Kidney (tissue), 14 donors: ENCODE measurements around the gene PTPRU. TPM values are rescaled to one million over a fixed set of nuclear protein-coding genes. Genes with fewer than 3 reads are reported as not detected.

Experiments used
- DNase-seq, 5 donors: peaks; one replicate each; pipeline ENCODE4 v3.0.0-alpha.2; 2013 to 2020
- FAIRE-seq: peaks from 2 replicates; lab custom pipeline; 2012; peaks lifted over from hg19 to GRCh38; lab: Jason Lieb, UNC
- H3K27ac ChIP-seq, 2 donors: one replicate each; pipeline ENCODE4 v1.7.0; 2013; ENCODE audit warnings: low read depth in 2 of 2, low read length in 2 of 2, inconsistent platforms in 1 of 2
- H3K27me3 ChIP-seq: one replicate; pipeline ENCODE4 v1.7.1; 2013; ENCODE audit warnings: low read length, inconsistent platforms; ENCODE audit not compliant: control insufficient read depth, insufficient read depth
- H3K36me3 ChIP-seq, 3 donors: one replicate each; pipeline versions ENCODE4 v1.7.0 to v1.7.1; 2013; ENCODE audit warnings: low read length in 3 of 3, control low read depth in 1 of 3, inconsistent platforms in 1 of 3; ENCODE audit not compliant: insufficient read depth in 3 of 3, control insufficient read depth in 2 of 3
- H3K4me1 ChIP-seq, 3 donors: one replicate each; pipeline versions ENCODE4 v1.7.0 to v1.7.1; 2013; ENCODE audit warnings: low read length in 3 of 3, inconsistent platforms in 1 of 3, low read depth in 1 of 3; ENCODE audit not compliant: control insufficient read depth in 2 of 3, insufficient read depth in 2 of 3
- H3K4me3 ChIP-seq, 3 donors: one replicate each; pipeline versions ENCODE4 v1.7.0 to v1.8.1; 2013; ENCODE audit warnings: low read length in 3 of 3, control low read depth in 1 of 3, inconsistent platforms in 1 of 3
- H3K9ac ChIP-seq, 3 donors: one replicate each; pipeline versions ENCODE4 v1.7.0 to v1.7.1; 2013; ENCODE audit warnings: low read length in 3 of 3, control low read depth in 1 of 3, inconsistent platforms in 1 of 3
- H3K9me3 ChIP-seq, 3 donors: one replicate each; pipeline versions ENCODE4 v1.7.0 to v1.7.1; 2013; ENCODE audit warnings: low read length in 3 of 3, control low read depth in 1 of 3, inconsistent platforms in 1 of 3; ENCODE audit not compliant: control insufficient read depth in 2 of 3, insufficient read depth in 1 of 3
- CTCF ChIP-seq: IDR thresholded peaks from 3 replicates; pipeline ENCODE4 v1.5.1; 2012; ENCODE audit warnings: mild to moderate bottlenecking, moderate library complexity, borderline replicate concordance; ENCODE audit not compliant: insufficient read depth; ENCODE audit errors: extremely low read depth
- intact Hi-C: fragments of 100-400 bp; cut with DNase I; formaldehyde crosslinking; loops from one replicate; pipeline ENCODE4 v1.11.1; 2022
- polyA plus RNA-seq: library from polyadenylated mRNA; stranded (reverse); fragments of 350-450 nt; fragmentation: Illumina TruSeq; extraction: RNeasy Lipid Tissue Mini Kit (QIAGEN cat#74804); gene quantifications from one replicate; pipeline ENCODE4 v1.2.3, GENCODE V29; 2014; ENCODE audit warnings: low read depth, low replicate concordance; ENCODE audit not compliant: insufficient read depth
- total RNA-seq: library from RNA; stranded (reverse); fragmentation: NEBNext Ultra II Directional; extraction: Animal tissue kit (Norgen Biotek cat#: 25700); gene quantifications from one replicate; pipeline ENCODE4 v1.2.1, GENCODE V29; 2021
- donor health status: control.
- donor health status: control.
- donor health status: control.
- donor health status: control.
- donor health status: control.
- donor health status: DM: yes; HTN: yes; CAD: no.
- donor health status: Normal renal cell carcinoma (clear cell type).

Gene PTPRU
- total and polyA plus RNA-seq, 2 donors from 2014 or later, result 3.7 to 53.6 TPM

- peaks cover 0 to 23% (median 21%) of the 10 kb centered on the region in 3 donors for H3K36me3 ChIP-seq
- no peak overlapping the region for H3K4me3 ChIP-seq
- FAIRE-seq (no peak), DNase-seq (no peak)
- peaks cover 0 to 8% (median 4%) of the 10 kb centered on the region in 3 donors for H3K4me1 ChIP-seq
- no peaks in the 10 kb centered on the region for H3K9me3 ChIP-seq
- H3K27me3 ChIP-seq, result no peaks in the 10 kb centered on the region
- TF ChIP-seq CTCF, result no peak
- no peak overlapping the region for H3K9ac ChIP-seq
- H3K27ac ChIP-seq, result peak overlapping the region in 1 of 2 donors; percentile 77
- intact Hi-C loops, result loop anchor here (5.0 kb wide), 1 partner anchor 319 kb away; no protein-coding TSS in a partner anchor
Observed at GRCh38 chr1:29201595-29202051, 34.7 kb upstream of the PTPRU start.

GRCh38 chr1:29202053-29202452, 34.3 kb upstream of the PTPRU start:
- peaks cover 0 to 25% (median 21%) of the 10 kb centered on the region in 3 donors for H3K36me3 ChIP-seq
- no peaks in the 10 kb centered on the region for H3K27me3 ChIP-seq
- no peak for TF ChIP-seq CTCF
- peaks cover 0 to 8% (median 4%) of the 10 kb centered on the region in 3 donors for H3K4me1 ChIP-seq
- H3K27ac ChIP-seq, result peak overlapping the region; percentile 66 to 77
- H3K9me3 ChIP-seq, result no peaks in the 10 kb centered on the region
- FAIRE-seq, result no peak
- no peak overlapping the region for H3K4me3 ChIP-seq
- H3K9ac ChIP-seq, result peak overlapping the region in 2 of 3 donors; percentile 2 to 16
- no peak for DNase-seq
- intact Hi-C loops, result loop anchor here (5.0 kb wide), 1 partner anchor 320 kb away; no protein-coding TSS in a partner anchor

GRCh38 chr1:29202584-29203340, 33.6 kb upstream of the PTPRU start:
- FAIRE-seq (peak; percentile 94), DNase-seq (peak; percentile 91 to 97 (median 94))
- peak; percentile 98 for TF ChIP-seq CTCF
- Histone ChIP-seq H3K27me3 (no peaks in the 10 kb centered on the region), H3K4me3 (no peak overlapping the region), H3K27ac (peak overlapping the region; percentile 66 to 77), H3K36me3 (peaks cover 0 to 25% (median 21%) of the 10 kb centered on the region in 3 donors), H3K9me3 (no peaks in the 10 kb centered on the region), H3K4me1 (peaks cover 0 to 8% (median 4%) of the 10 kb centered on the region in 3 donors), H3K9ac (peak overlapping the region in 2 of 3 donors; percentile 2 to 16)
- intact Hi-C loops, result loop anchor here (5.0 kb wide), 1 partner anchor 320 kb away; no protein-coding TSS in a partner anchor
